Endothelial cell of umbilical vein (primary cell): ENCODE measurements around the gene RHCG. TPM values are rescaled to one million over a fixed set of nuclear protein-coding genes. Genes with fewer than 3 reads are reported as not detected.

ENCODE experiments used
- BruUV-seq: library from RNA; stranded (reverse); fragments of 400-500 nt; replicated peaks from 2 replicates; lab custom pipeline; 2021; lab: Mats Ljungman, UMichigan
- CTCF ChIA-PET: fragments of 300-600, 350-600 bp; sonication (Branson Sonifier 250); formaldehyde crosslinking; loops from one replicate; lab custom pipeline; 2021; ENCODE audit warnings: antibody characterized with exemption, inconsistent platforms; lab: Charles Lee
- POLR2A ChIA-PET: fragments of 300-600, 350-600 bp; sonication (Branson Sonifier 250); formaldehyde crosslinking; loops from one replicate; lab custom pipeline; 2021; ENCODE audit warnings: antibody characterized with exemption, inconsistent platforms; lab: Charles Lee
- DNase-seq: peaks from one replicate; pipeline ENCODE4 v3.0.0-alpha.2; 2011; ENCODE audit warnings: low read depth, low spot score
- FAIRE-seq: peaks from 2 replicates; lab custom pipeline; 2011; peaks lifted over from hg19 to GRCh38; lab: Jason Lieb, UNC
- H2AFZ ChIP-seq: 2 replicates; pipeline ENCODE4 v1.6.0; 2012; ENCODE audit warnings: low read depth, low read length, control low read depth, inconsistent platforms
- H3K27ac ChIP-seq: 2 replicates; pipeline ENCODE4 v1.5.1; 2011; ENCODE audit warnings: low read depth, mild to moderate bottlenecking, control low read depth, low read length, moderate library complexity; ENCODE audit not compliant: insufficient read depth
- H3K27me3 ChIP-seq, 2 experiments: 2 replicates each; pipeline versions ENCODE4 v1.6.0 to v1.6.1; 2011; ENCODE audit warnings: low read length in 2 of 2, mixed read lengths in 1 of 2; ENCODE audit not compliant: control insufficient read depth in 2 of 2, insufficient read depth in 2 of 2
- H3K36me3 ChIP-seq, 2 experiments: 2 replicates in 1 of 2; 3 replicates in 1 of 2; pipeline ENCODE4 v1.5.1; 2011; ENCODE audit warnings: low read length in 2 of 2, mild to moderate bottlenecking in 1 of 2, moderate library complexity in 1 of 2; ENCODE audit not compliant: control insufficient read depth in 2 of 2, insufficient read depth in 2 of 2; ENCODE audit errors: extremely low read depth in 1 of 2
- H3K4me1 ChIP-seq: 3 replicates; pipeline ENCODE4 v1.5.1; 2011; ENCODE audit warnings: mild to moderate bottlenecking, low read length; ENCODE audit not compliant: control insufficient read depth, insufficient read depth; ENCODE audit errors: extremely low read depth
- H3K4me2 ChIP-seq: 2 replicates; pipeline ENCODE4 v1.6.1; 2011; ENCODE audit warnings: low read length, control low read depth, mixed read lengths; ENCODE audit not compliant: insufficient read depth
- H3K4me3 ChIP-seq, 3 experiments: fragments of 200-600 bp in 1 of 3; sonication (generic), shearing (Covaris generic) in 1 of 3; replicated peaks in 1 of 3; 2 replicates each; pipeline ENCODE4 v1.5.1; 2011 to 2016; ENCODE audit warnings: control low read depth in 3 of 3, low read length in 3 of 3, mild to moderate bottlenecking in 2 of 3, inconsistent platforms in 1 of 3, low read depth in 1 of 3, moderate library complexity in 1 of 3; ENCODE audit not compliant: insufficient read depth in 1 of 3
- H3K79me2 ChIP-seq: 2 replicates; pipeline ENCODE4 v1.6.0; 2012; ENCODE audit warnings: low read length, inconsistent platforms; ENCODE audit not compliant: control insufficient read depth, insufficient read depth
- H3K9ac ChIP-seq: replicated peaks from 2 replicates; pipeline ENCODE3; 2011; ENCODE audit warnings: low read length, control low read depth; ENCODE audit not compliant: insufficient read depth; ENCODE audit errors: extremely low read depth
- H3K9me1 ChIP-seq: replicated peaks from 3 replicates; pipeline ENCODE4 v1.6.0; 2011; ENCODE audit warnings: mild to moderate bottlenecking, low read length; ENCODE audit not compliant: control insufficient read depth, insufficient read depth; ENCODE audit errors: extremely low read depth
- H3K9me3 ChIP-seq: replicated peaks from 2 replicates; pipeline ENCODE4 v1.5.1; 2012; ENCODE audit warnings: low read length, inconsistent platforms; ENCODE audit not compliant: control insufficient read depth, insufficient read depth
- H4K20me1 ChIP-seq: replicated peaks from 2 replicates; pipeline ENCODE3; 2011; ENCODE audit warnings: mild to moderate bottlenecking, low read length; ENCODE audit not compliant: control insufficient read depth, insufficient read depth; ENCODE audit errors: extremely low read depth
- CTCF ChIP-seq, 2 donors: IDR thresholded peaks; 1 replicate in 1 of 2; 2 replicates in 1 of 2; pipeline ENCODE4 v1.5.1; 2011; ENCODE audit warnings: low read length in 2 of 2, mild to moderate bottlenecking in 2 of 2, moderate library complexity in 2 of 2, control low read depth in 1 of 2, inconsistent platforms in 1 of 2, low read depth in 1 of 2; ENCODE audit not compliant: insufficient read depth in 1 of 2; ENCODE audit errors: extremely low read depth in 1 of 2
- EZH2 ChIP-seq: IDR thresholded peaks from 2 replicates; pipeline ENCODE4 v1.6.1; 2012; ENCODE audit warnings: borderline replicate concordance, low read depth, mild to moderate bottlenecking, moderate library complexity, low read length, inconsistent platforms; ENCODE audit not compliant: severe bottlenecking
- FOS ChIP-seq: IDR thresholded peaks from 2 replicates; pipeline ENCODE4 v1.6.1; 2011; ENCODE audit warnings: mild to moderate bottlenecking, low read length, moderate library complexity, borderline replicate concordance; ENCODE audit not compliant: insufficient read depth
- GATA2 ChIP-seq: IDR thresholded peaks from 2 replicates; pipeline ENCODE4 v1.7.0; 2011; ENCODE audit warnings: low read depth, mild to moderate bottlenecking, moderate library complexity, mixed read lengths, low read length; ENCODE audit not compliant: insufficient read length, insufficient read depth
- JUN ChIP-seq: IDR thresholded peaks from 2 replicates; pipeline ENCODE4 v1.6.1; 2011; ENCODE audit warnings: borderline replicate concordance, low read depth; ENCODE audit not compliant: insufficient read length, insufficient read depth
- MAX ChIP-seq: IDR thresholded peaks from 2 replicates; pipeline ENCODE4 v1.6.1; 2011; ENCODE audit not compliant: insufficient read depth, insufficient read length
- MYC ChIP-seq: IDR thresholded peaks from one replicate; pipeline ENCODE4 v1.6.1; 2011; ENCODE audit warnings: mild to moderate bottlenecking, low read depth, low read length
- POLR2A ChIP-seq: IDR thresholded peaks from 2 replicates; pipeline ENCODE4 v1.6.1; 2012; ENCODE audit warnings: low read depth, mild to moderate bottlenecking, control low read depth, low read length
- POLR2AphosphoS5 ChIP-seq: IDR thresholded peaks from 2 replicates; pipeline ENCODE4 v1.6.1; 2012; ENCODE audit warnings: low read depth, mild to moderate bottlenecking, control low read depth, low read length, moderate library complexity; ENCODE audit not compliant: insufficient read depth
- dilution Hi-C: fragments of 300-500 bp; cut with MboI; formaldehyde crosslinking; loops from one replicate; pipeline ENCODE4 v1.15.0; 2019; ENCODE audit warnings: low sequenced_read_pairs; ENCODE audit not compliant: extremely low pct_ligation_motif_present
- intact Hi-C: fragments of 100-400 bp; cut with micrococcal nuclease; formaldehyde crosslinking; loops from one replicate; pipeline ENCODE4 v1.10.0; 2022
- polyA plus RNA-seq, 4 experiments: library from polyadenylated mRNA; depleted of rRNA in 3 of 4; stranded (reverse) in 3 of 4; unstranded in 1 of 4; fragments of >200 nt; gene quantifications; 2 replicates each; pipeline versions ENCODE4 v1.2.1 to v1.2.3, GENCODE V29; 2011 to 2012; ENCODE audit warnings: missing spikeins in 1 of 4
- total RNA-seq: library from RNA; stranded (reverse); gene quantifications from 2 replicates; pipeline ENCODE4 v1.2.3, GENCODE V29; 2021

Gene RHCG
- total and polyA plus RNA-seq, 2 donors (not counting 3 experiments of a cell fraction or from before 2014, with no cell fraction given): not detected

- peaks cover 7 to 8% of the 10 kb centered on the region in 2 experiments for H3K27me3 ChIP-seq
- H3K27ac ChIP-seq: no peak overlapping the region
- ChIA-PET CTCF (interaction anchor here (1.0 kb wide), 1 partner anchor 10 kb away, joined by 3 read pairs; no protein-coding TSS in a partner anchor), POLR2A (no interaction called here)
- H3K79me2 ChIP-seq: no peaks in the 10 kb centered on the region
- no peak overlapping the region for H3K4me2 ChIP-seq
- no peaks in the 10 kb centered on the region for H3K9me1 ChIP-seq
- H3K9me3 ChIP-seq: no peaks in the 10 kb centered on the region
- intact Hi-C loops: no loop called here
- H3K4me1 ChIP-seq: no peaks in the 10 kb centered on the region
- no peak for FAIRE-seq
- H4K20me1 ChIP-seq: no peaks in the 10 kb centered on the region
- H3K36me3 ChIP-seq: no peaks in the 10 kb centered on the region
- no peak for DNase-seq
- BruUV-seq: no TSS peak
- H3K4me3 ChIP-seq: no peak overlapping the region
- H3K9ac ChIP-seq: no peak overlapping the region
- TF ChIP-seq POLR2A: no peak
- no peak for TF ChIP-seq FOS
- TF ChIP-seq POLR2AphosphoS5: no peak
- no peak for TF ChIP-seq JUN
- no peak for TF ChIP-seq MYC
- TF ChIP-seq MAX: no peak
- TF ChIP-seq CTCF (IDR thresholded peaks at IDR 0.05; ENCODE audit: extremely low read depth in 1 of 2, insufficient read depth in 1 of 2, low read depth in 1 of 2, low read length in 2 of 2): no peak
- TF ChIP-seq GATA2: no peak
- TF ChIP-seq EZH2: no peak
- dilution Hi-C loops: no loop called here
- no peak overlapping the region for H2AFZ ChIP-seq
Observed at GRCh38 chr15:89487791-89488190, 8.6 kb downstream of the RHCG start.
